ENCODE data around the gene ZNHIT1. TPM values are rescaled to one million over a fixed set of nuclear protein-coding genes. Genes with fewer than 3 reads are reported as not detected.
"Not testable (repeated sequence)": the region's sequence is repeated elsewhere in the genome, so short reads cannot be mapped to it uniquely, and the experiment has no call there.

ZNHIT1 gene
- polyA plus RNA-seq, 3 donors, result 29.3 to 109 (median 74.9) TPM

GRCh38 chr7:101201695-101202602, 16.0 kb upstream of the ZNHIT1 start:
- WGBS (ENCODE audit: insufficient coverage), result 10% methylated on average over 70 of the region's 75 CpGs
- Histone ChIP-seq H3K4me1 (ENCODE audit: control insufficient read depth in 1 of 2, insufficient read depth in 2 of 2, low read length in 2 of 2) (peaks cover 33 to 42% of the 10 kb centered on the region in 2 donors), H3K4me3 (replicated peaks in 1 of 3; ENCODE audit: low read depth in 2 of 3, low read length in 3 of 3) (peak overlapping the region in 1 of 3 experiments; percentile 28), H3K79me2 (ENCODE audit: insufficient read depth, low read length) (no peaks in the 10 kb centered on the region), H3K27me3 (ENCODE audit: control insufficient read depth in 2 of 2, insufficient read depth in 2 of 2, low read length in 2 of 2) (peaks cover 10 to 46% of the 10 kb centered on the region in 2 donors), H2AFZ (ENCODE audit: insufficient read depth, low read depth, low read length, poor library complexity, severe bottlenecking) (peak overlapping the region; percentile 31), H3K36me3 (replicated peaks in 1 of 2; ENCODE audit: control insufficient read depth in 1 of 2, insufficient read depth in 2 of 2, low read length in 2 of 2) (peaks cover 10% of the 10 kb centered on the region in 2 donors), H3K27ac (ENCODE audit: low read depth in 1 of 2, low read length in 2 of 2) (no peak overlapping the region), H3K9me3 (replicated peaks in 1 of 2; ENCODE audit: control insufficient read depth in 1 of 2, insufficient read depth in 1 of 2, low read length in 2 of 2) (no peaks in the 10 kb centered on the region), H3K9ac (ENCODE audit: insufficient read depth, low read length, poor library complexity, severe bottlenecking) (no peak overlapping the region), H3K4me2 (replicated peaks; ENCODE audit: extremely low read depth, low read length, poor library complexity, severe bottlenecking) (peak overlapping the region; percentile 24), H4K20me1 (ENCODE audit: insufficient read depth, low read length) (no peaks in the 10 kb centered on the region)
- no peak for TF ChIP-seq CTCF (IDR thresholded peaks at IDR 0.05)
- Mint-ChIP-seq H3K4me3 (peak overlapping the region in 1 of 2 donors; percentile 87), H3K4me1 (peaks cover 30% of the 10 kb centered on the region), H3K27me3 (ENCODE audit: low read depth in 3 of 3) (peaks cover 49 to 62% (median 50%) of the 10 kb centered on the region in 3 donors), H3K27ac (no peak overlapping the region), H3K36me3 (peaks cover 12 to 24% of the 10 kb centered on the region in 2 donors), H3K9me3 (peaks cover 0 to 13% (median 7%) of the 10 kb centered on the region in 7 donors)
- no peak for DNase-seq
- intact Hi-C loops (cut with micrococcal nuclease), result no loop called here

- H3K4me2 ChIP-seq (replicated peaks; ENCODE audit: extremely low read depth, low read length, poor library complexity, severe bottlenecking), result no peak overlapping the region
- peaks cover 33 to 42% of the 10 kb centered on the region in 2 donors for H3K4me1 ChIP-seq (ENCODE audit: control insufficient read depth in 1 of 2, insufficient read depth in 2 of 2, low read length in 2 of 2)
- peaks cover 15% of the 10 kb centered on the region in 2 donors for H3K36me3 ChIP-seq (replicated peaks in 1 of 2; ENCODE audit: control insufficient read depth in 1 of 2, insufficient read depth in 2 of 2, low read length in 2 of 2)
- no peak overlapping the region for H3K27ac ChIP-seq (ENCODE audit: low read depth in 1 of 2, low read length in 2 of 2)
- Mint-ChIP-seq H3K36me3 (peaks cover 16 to 31% of the 10 kb centered on the region in 2 donors), H3K4me3 (peak overlapping the region in 1 of 2 donors; percentile 70), H3K27me3 (ENCODE audit: low read depth in 3 of 3) (peaks cover 49 to 58% (median 50%) of the 10 kb centered on the region in 3 donors), H3K9me3 (peaks cover 0 to 13% (median 7%) of the 10 kb centered on the region in 7 donors), H3K27ac (no peak overlapping the region), H3K4me1 (peaks cover 30% of the 10 kb centered on the region)
- H3K79me2 ChIP-seq (ENCODE audit: insufficient read depth, low read length), result no peaks in the 10 kb centered on the region
- intact Hi-C loops (cut with micrococcal nuclease), result no loop called here
- no peak overlapping the region for H3K4me3 ChIP-seq (replicated peaks in 1 of 3; ENCODE audit: low read depth in 2 of 3, low read length in 3 of 3)
- no peak overlapping the region for H3K9ac ChIP-seq (ENCODE audit: insufficient read depth, low read length, poor library complexity, severe bottlenecking)
- no peak overlapping the region for H2AFZ ChIP-seq (ENCODE audit: insufficient read depth, low read depth, low read length, poor library complexity, severe bottlenecking)
- DNase-seq, result no peak
- H4K20me1 ChIP-seq (ENCODE audit: insufficient read depth, low read length), result no peaks in the 10 kb centered on the region
- no peak for TF ChIP-seq CTCF (IDR thresholded peaks at IDR 0.05)
- peaks cover 10 to 46% of the 10 kb centered on the region in 2 donors for H3K27me3 ChIP-seq (ENCODE audit: control insufficient read depth in 2 of 2, insufficient read depth in 2 of 2, low read length in 2 of 2)
- H3K9me3 ChIP-seq (replicated peaks in 1 of 2; ENCODE audit: control insufficient read depth in 1 of 2, insufficient read depth in 1 of 2, low read length in 2 of 2), result no peaks in the 10 kb centered on the region
- WGBS (ENCODE audit: insufficient coverage), result 93% methylated on average over 3 of the region's 5 CpGs
Observed at GRCh38 chr7:101202603-101202918, 15.4 kb upstream of the ZNHIT1 start.

GRCh38 chr7:101203740-101204738, 13.9 kb upstream of the ZNHIT1 start:
- Mint-ChIP-seq H3K36me3 (peaks cover 28 to 45% of the 10 kb centered on the region in 2 donors), H3K4me3 (peak overlapping the region in 1 of 2 donors; percentile 46), H3K4me1 (peaks cover 30% of the 10 kb centered on the region), H3K27ac (peak overlapping the region in 6 of 7 donors; percentile 13 to 69 (median 57)), H3K27me3 (ENCODE audit: low read depth in 3 of 3) (peaks cover 41 to 45% (median 45%) of the 10 kb centered on the region in 3 donors), H3K9me3 (peaks cover 0 to 13% (median 7%) of the 10 kb centered on the region in 7 donors)
- intact Hi-C loops (cut with micrococcal nuclease); H3K79me2 ChIP-seq (ENCODE audit: insufficient read depth, low read length); H2AFZ ChIP-seq (ENCODE audit: insufficient read depth, low read depth, low read length, poor library complexity, severe bottlenecking); H3K9me3 ChIP-seq (replicated peaks in 1 of 2; ENCODE audit: control insufficient read depth in 1 of 2, insufficient read depth in 1 of 2, low read length in 2 of 2); H4K20me1 ChIP-seq (ENCODE audit: insufficient read depth, low read length); H3K4me2 ChIP-seq (replicated peaks; ENCODE audit: extremely low read depth, low read length, poor library complexity, severe bottlenecking): not testable (repeated sequence)
- Histone ChIP-seq H3K36me3 (replicated peaks in 1 of 2; ENCODE audit: control insufficient read depth in 1 of 2, insufficient read depth in 2 of 2, low read length in 2 of 2) (peaks cover 27% of the 10 kb centered on the region in 2 donors), H3K4me3 (replicated peaks in 1 of 3; ENCODE audit: low read depth in 2 of 3, low read length in 3 of 3) (peak overlapping the region in 1 of 3 experiments; percentile 28), H3K9ac (ENCODE audit: insufficient read depth, low read length, poor library complexity, severe bottlenecking) (peak overlapping the region; percentile 8), H3K27ac (ENCODE audit: low read depth in 1 of 2, low read length in 2 of 2) (peak overlapping the region; percentile 35 to 61), H3K4me1 (ENCODE audit: control insufficient read depth in 1 of 2, insufficient read depth in 2 of 2, low read length in 2 of 2) (peaks cover 33 to 42% of the 10 kb centered on the region in 2 donors), H3K27me3 (ENCODE audit: control insufficient read depth in 2 of 2, insufficient read depth in 2 of 2, low read length in 2 of 2) (peaks cover 10 to 40% of the 10 kb centered on the region in 2 donors)
- DNase-seq, result peak; percentile 42 to 66 (median 63)
- 62% methylated on average over 13 of the region's 22 CpGs for WGBS (ENCODE audit: insufficient coverage)

Measured in CD14-positive monocyte (primary cell).